A549 treated with dexamethasone at 1 μM for 4 hours (cell line): ENCODE data around the gene COQ5. TPM values are rescaled to one million over a fixed set of nuclear protein-coding genes. Genes with fewer than 3 reads are reported as not detected.

Source experiments
- total RNA-seq: library from RNA; stranded (reverse); fragments of 200-300 nt; extraction: Qiagen RNA extraction; gene quantifications from 5 replicates; pipeline ENCODE4 v1.2.3, GENCODE V29; 2022

COQ5 gene, protein sequence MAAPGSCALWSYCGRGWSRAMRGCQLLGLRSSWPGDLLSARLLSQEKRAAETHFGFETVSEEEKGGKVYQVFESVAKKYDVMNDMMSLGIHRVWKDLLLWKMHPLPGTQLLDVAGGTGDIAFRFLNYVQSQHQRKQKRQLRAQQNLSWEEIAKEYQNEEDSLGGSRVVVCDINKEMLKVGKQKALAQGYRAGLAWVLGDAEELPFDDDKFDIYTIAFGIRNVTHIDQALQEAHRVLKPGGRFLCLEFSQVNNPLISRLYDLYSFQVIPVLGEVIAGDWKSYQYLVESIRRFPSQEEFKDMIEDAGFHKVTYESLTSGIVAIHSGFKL
- total RNA-seq: 25.7 to 27.0 TPM (median 26.7 TPM) in 5 replicates

DNA sequence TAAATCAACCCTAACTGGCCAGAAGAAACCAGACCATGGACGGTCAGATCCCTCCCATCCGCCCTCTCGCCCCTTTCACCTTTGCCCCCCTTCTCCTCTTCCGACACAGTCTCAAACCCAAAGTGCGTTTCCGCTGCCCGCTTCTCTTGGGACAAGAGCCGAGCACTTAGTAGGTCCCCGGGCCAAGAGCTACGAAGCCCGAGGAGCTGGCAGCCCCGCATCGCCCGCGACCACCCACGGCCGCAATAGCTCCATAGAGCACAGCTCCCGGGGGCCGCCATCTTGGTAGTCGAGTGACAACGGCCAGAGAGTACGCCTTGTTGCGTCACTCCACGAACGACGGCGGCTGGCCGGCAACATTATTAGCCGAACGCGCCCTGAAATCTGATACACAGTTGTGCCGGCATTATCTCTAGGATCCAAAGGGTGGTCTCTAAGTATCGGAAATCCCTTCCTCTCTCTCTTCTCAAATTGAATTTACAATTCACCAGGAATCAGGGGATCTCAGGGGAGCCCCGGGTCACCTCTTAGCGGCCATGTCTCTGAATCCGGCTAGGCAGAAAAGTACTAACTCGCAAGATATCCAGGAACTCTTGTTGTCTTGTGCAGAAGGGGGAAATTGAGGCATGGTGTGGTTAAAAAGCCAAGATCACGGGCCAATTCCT is at the start of gene COQ5:
Gene COQ5 (minus strand): TSS at position 298 of the 665 bp plus-strand sequence. CDS start 17 bp downstream, at position 281.

DNA sequence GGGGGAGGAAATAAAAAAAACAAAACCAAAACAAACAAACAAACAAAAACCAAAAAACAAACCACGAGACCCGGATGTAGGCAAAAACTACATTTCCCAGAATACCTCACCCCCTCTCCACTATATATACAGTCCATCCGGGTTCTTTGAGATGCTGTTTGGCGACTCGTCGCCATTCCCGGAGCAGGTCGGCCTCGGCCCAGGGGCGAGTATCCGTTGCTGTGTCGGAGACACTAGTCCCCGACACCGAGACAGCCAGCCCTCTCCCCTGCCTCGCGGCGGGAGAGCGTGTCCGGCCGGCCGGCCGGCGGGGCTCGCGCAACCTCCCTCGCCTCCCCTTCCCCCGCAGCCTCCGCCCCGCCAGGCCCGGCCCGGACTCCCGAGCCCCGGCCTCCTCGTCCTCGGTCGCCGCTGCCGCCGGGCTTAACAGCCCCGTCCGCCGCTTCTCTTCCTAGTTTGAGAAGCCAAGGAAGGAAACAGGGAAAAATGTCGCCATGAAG is 5.3 kb upstream of the COQ5 start, which contains the start of gene RNF10:
Gene RNF10 (plus strand): TSS at position 154 of the 500 bp plus-strand sequence. CDS start 456 bp downstream, outside the sequence.

DNA sequence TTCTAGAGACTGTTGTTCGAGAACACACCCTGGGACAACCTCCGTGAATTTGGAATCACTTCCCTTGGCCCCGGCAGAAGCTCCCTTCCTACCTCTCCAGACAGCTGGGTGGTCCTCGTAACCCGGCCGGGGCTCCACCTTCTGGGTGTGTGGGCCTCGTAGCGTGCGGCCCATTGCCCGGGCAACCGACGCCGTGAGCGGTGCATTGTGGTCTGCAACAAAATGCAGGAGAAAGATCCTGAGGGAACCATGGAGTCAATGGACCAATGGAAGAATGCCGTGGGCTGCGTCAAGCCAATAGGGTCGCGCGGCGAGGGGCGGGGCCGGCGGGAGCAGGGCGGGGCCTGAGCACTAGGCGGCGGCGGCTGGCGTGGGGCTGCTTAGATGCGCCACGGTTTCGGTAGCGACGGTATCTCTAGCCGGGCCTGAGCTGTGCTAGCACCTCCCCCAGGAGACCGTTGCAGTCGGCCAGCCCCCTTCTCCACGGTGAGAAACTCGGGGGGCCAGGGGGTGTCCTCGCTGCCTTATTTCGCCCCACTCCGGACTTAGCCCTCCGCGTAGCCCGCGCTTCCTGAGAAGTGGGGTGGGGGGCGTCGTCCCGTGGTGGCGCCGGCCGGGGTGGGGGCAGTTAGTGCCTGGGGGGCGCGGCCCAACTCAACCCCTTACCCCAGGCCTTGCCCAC is 33.1 kb downstream of the COQ5 start, which contains the start of gene DYNLL1:
Gene DYNLL1 (plus strand): TSS at position 383 of the 682 bp plus-strand sequence. CDS start 309 bp downstream, outside the sequence.

DNA sequence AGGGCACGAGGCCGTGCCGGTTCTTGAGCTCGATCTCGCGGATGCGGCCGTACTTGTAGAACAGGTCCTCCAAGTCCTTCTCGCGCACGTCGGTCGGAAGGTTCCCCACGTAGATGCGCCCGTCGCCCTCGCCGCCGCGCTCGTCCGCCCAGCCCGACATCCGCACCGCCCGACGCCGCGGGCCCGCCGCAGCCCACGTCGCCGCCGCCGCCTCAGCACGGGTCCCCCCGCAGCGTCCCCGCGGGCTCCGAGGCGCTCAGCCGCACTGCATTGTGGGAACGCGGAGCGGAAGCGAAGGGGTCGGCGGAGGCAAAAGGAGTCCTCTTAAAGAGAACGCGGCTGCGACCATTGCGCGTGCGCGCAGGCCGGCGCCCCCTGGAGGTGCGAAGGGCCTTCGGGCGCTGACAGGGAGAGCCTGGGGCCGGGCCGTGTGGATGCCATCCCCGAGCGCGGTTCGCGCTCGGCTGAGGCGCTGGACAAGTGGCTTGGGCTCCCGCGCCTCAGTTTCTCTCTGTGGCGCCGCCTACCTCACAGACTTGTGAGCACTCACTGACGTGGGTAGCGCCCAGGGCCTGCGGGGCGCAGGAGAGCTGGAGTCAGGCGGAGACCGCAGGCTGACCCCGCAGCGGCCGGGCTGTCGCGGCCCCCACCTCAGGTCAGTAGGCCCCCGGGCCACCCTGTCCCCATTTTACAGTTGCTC is 59.4 kb downstream of the COQ5 start, which contains the start of gene SRSF9:
Gene SRSF9 (minus strand): TSS at position 299 of the 700 bp plus-strand sequence. CDS start 139 bp downstream, at position 160.

Other genes starting within 250 kb of the COQ5 start
- 23.5 TPM in 1 of 5 replicates, not detected in the others for gene RNU4-2, start 237.3 kb downstream of the COQ5 start, total RNA-seq
- gene RNU4-1, start 235.9 kb downstream of the COQ5 start, total RNA-seq: not detected in 5 replicates
- 0.57 to 1.0 TPM (median 0.65 TPM) in 5 replicates for gene SIRT4, start 226.8 kb downstream of the COQ5 start, total RNA-seq
- 0.18 TPM in 1 of 5 replicates, not detected in the others for gene PLA2G1B, start 201.4 kb downstream of the COQ5 start, total RNA-seq
- 0.99 to 1.9 TPM (median 1.2 TPM) in 5 replicates for gene MSI1, start 160.0 kb downstream of the COQ5 start, total RNA-seq
- gene COX6A1, start 91.0 kb downstream of the COQ5 start, total RNA-seq: 768 to 832 TPM (median 783 TPM) in 5 replicates
- 66.3 to 85.3 TPM (median 69.9 TPM) in 5 replicates for gene TRIAP1, start 82.8 kb downstream of the COQ5 start, total RNA-seq
- gene GATC, start 82.7 kb downstream of the COQ5 start, total RNA-seq: 18.1 to 23.3 TPM (median 21.8 TPM) in 5 replicates
- 187 to 211 TPM (median 199 TPM) in 5 replicates for gene SRSF9, start 59.4 kb downstream of the COQ5 start, total RNA-seq
- gene DYNLL1, start 33.0 kb downstream of the COQ5 start, total RNA-seq: 602 to 740 TPM (median 629 TPM) in 5 replicates
- 93.9 to 116 TPM (median 103 TPM) in 5 replicates for gene RNF10, start 5.2 kb upstream of the COQ5 start, total RNA-seq
- 46.9 to 53.4 TPM (median 48.7 TPM) in 5 replicates for gene POP5, start 52.2 kb upstream of the COQ5 start, total RNA-seq
- gene CABP1, start 111.5 kb upstream of the COQ5 start, total RNA-seq: 0.18 to 0.54 TPM (median 0.28 TPM) in 5 replicates
- 83.7 to 105 TPM (median 91.1 TPM) in 5 replicates for gene MLEC, start 158.0 kb upstream of the COQ5 start, total RNA-seq
- gene UNC119B, start 181.3 kb upstream of the COQ5 start, total RNA-seq: 23.4 to 28.0 TPM (median 27.0 TPM) in 5 replicates
- gene ACADS, start 196.7 kb upstream of the COQ5 start, total RNA-seq: 8.8 to 11.9 TPM (median 9.7 TPM) in 5 replicates